ENCODE results near the gene ATXN7L2. TPM values are rescaled to one million over a fixed set of nuclear protein-coding genes. Genes with fewer than 3 reads are reported as not detected.

ATXN7L2 gene
- total and polyA plus RNA-seq, 2 experiments from 2014 or later: 6.6 to 9.3 TPM

GRCh38 chr1:109478806-109479205, 4.9 kb upstream of the ATXN7L2 start:
- no peak overlapping the region for H3K4me2 ChIP-seq
- no peak overlapping the region for H3K4me3 ChIP-seq
- no peaks in the 10 kb centered on the region for H3K79me2 ChIP-seq
- H3K27ac ChIP-seq: no peak overlapping the region
- no peaks in the 10 kb centered on the region for H3K36me3 ChIP-seq (replicated peaks; ENCODE audit: insufficient read depth, low read depth)
- TF ChIP-seq EZH2phosphoT487 (IDR thresholded peaks at IDR 0.05; ENCODE audit: low read depth, severe bottlenecking, unreplicated experiment) (no peak), EZH2 (IDR thresholded peaks at IDR 0.05; ENCODE audit: borderline replicate concordance) (no peak)
- TF ChIP-seq, protein P1, sequence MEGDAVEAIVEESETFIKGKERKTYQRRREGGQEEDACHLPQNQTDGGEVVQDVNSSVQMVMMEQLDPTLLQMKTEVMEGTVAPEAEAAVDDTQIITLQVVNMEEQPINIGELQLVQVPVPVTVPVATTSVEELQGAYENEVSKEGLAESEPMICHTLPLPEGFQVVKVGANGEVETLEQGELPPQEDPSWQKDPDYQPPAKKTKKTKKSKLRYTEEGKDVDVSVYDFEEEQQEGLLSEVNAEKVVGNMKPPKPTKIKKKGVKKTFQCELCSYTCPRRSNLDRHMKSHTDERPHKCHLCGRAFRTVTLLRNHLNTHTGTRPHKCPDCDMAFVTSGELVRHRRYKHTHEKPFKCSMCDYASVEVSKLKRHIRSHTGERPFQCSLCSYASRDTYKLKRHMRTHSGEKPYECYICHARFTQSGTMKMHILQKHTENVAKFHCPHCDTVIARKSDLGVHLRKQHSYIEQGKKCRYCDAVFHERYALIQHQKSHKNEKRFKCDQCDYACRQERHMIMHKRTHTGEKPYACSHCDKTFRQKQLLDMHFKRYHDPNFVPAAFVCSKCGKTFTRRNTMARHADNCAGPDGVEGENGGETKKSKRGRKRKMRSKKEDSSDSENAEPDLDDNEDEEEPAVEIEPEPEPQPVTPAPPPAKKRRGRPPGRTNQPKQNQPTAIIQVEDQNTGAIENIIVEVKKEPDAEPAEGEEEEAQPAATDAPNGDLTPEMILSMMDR (IDR thresholded peaks at IDR 0.05; ENCODE audit: poor library complexity): no peak
- no peaks in the 10 kb centered on the region for H3K9me2 ChIP-seq (replicated peaks; ENCODE audit: insufficient read depth)
- H3K4me1 ChIP-seq (ENCODE audit: insufficient read depth): peaks cover 6% of the 10 kb centered on the region
- H2AFZ ChIP-seq: no peak overlapping the region
- peaks cover 20% of the 10 kb centered on the region for H3K27me3 ChIP-seq
- 9% methylated on average over 7 of the region's 7 CpGs for WGBS (ENCODE audit: low lambda C conversion rate, missing lambda C conversion rate)
- H3K9me3 ChIP-seq (ENCODE audit: low read depth): no peaks in the 10 kb centered on the region
- peak; percentile 72 for DNase-seq (ENCODE audit: low spot score)
- no peaks in the 10 kb centered on the region for H4K20me1 ChIP-seq (ENCODE audit: insufficient read depth, poor library complexity, severe bottlenecking)

- H3K9me2 ChIP-seq (replicated peaks; ENCODE audit: insufficient read depth): no peaks in the 10 kb centered on the region
- no peaks in the 10 kb centered on the region for H3K9me3 ChIP-seq (ENCODE audit: low read depth)
- peaks cover 6% of the 10 kb centered on the region for H3K4me1 ChIP-seq (ENCODE audit: insufficient read depth)
- peaks cover 2% of the 10 kb centered on the region for H3K79me2 ChIP-seq
- H2AFZ ChIP-seq: no peak overlapping the region
- no peak overlapping the region for H3K4me3 ChIP-seq
- H3K27ac ChIP-seq: no peak overlapping the region
- 80% methylated on average over 5 of the region's 5 CpGs for WGBS (ENCODE audit: low lambda C conversion rate, missing lambda C conversion rate)
- no peaks in the 10 kb centered on the region for H3K36me3 ChIP-seq (replicated peaks; ENCODE audit: insufficient read depth, low read depth)
- H3K27me3 ChIP-seq: peaks cover 20% of the 10 kb centered on the region
- no peak overlapping the region for H3K4me2 ChIP-seq
- no peak for DNase-seq (ENCODE audit: low spot score)
- no peaks in the 10 kb centered on the region for H4K20me1 ChIP-seq (ENCODE audit: insufficient read depth, poor library complexity, severe bottlenecking)
- no peak for TF ChIP-seq EZH2 (IDR thresholded peaks at IDR 0.05; ENCODE audit: borderline replicate concordance)
- TF ChIP-seq EZH2phosphoT487 (IDR thresholded peaks at IDR 0.05; ENCODE audit: low read depth, severe bottlenecking, unreplicated experiment): no peak
- TF ChIP-seq, protein P1 (IDR thresholded peaks at IDR 0.05; ENCODE audit: poor library complexity): no peak
Observed at GRCh38 chr1:109479311-109479710, 4.4 kb upstream of the ATXN7L2 start.

GRCh38 chr1:109479901-109480300, 3.8 kb upstream of the ATXN7L2 start:
- Histone ChIP-seq H3K9me3 (ENCODE audit: low read depth) (no peaks in the 10 kb centered on the region), H3K36me3 (replicated peaks; ENCODE audit: insufficient read depth, low read depth) (no peaks in the 10 kb centered on the region), H3K9me2 (replicated peaks; ENCODE audit: insufficient read depth) (no peaks in the 10 kb centered on the region), H3K27me3 (peaks cover 16% of the 10 kb centered on the region), H3K4me3 (no peak overlapping the region), H2AFZ (no peak overlapping the region), H3K4me2 (no peak overlapping the region), H3K27ac (no peak overlapping the region), H3K79me2 (peaks cover 8% of the 10 kb centered on the region), H4K20me1 (ENCODE audit: insufficient read depth, poor library complexity, severe bottlenecking) (no peaks in the 10 kb centered on the region), H3K4me1 (ENCODE audit: insufficient read depth) (peaks cover 11% of the 10 kb centered on the region)
- no peak for TF ChIP-seq EZH2 (IDR thresholded peaks at IDR 0.05; ENCODE audit: borderline replicate concordance)
- TF ChIP-seq EZH2phosphoT487 (IDR thresholded peaks at IDR 0.05; ENCODE audit: low read depth, severe bottlenecking, unreplicated experiment): no peak
- TF ChIP-seq, protein P1 (IDR thresholded peaks at IDR 0.05; ENCODE audit: poor library complexity): no peak
- no peak for DNase-seq (ENCODE audit: low spot score)
- WGBS (ENCODE audit: low lambda C conversion rate, missing lambda C conversion rate): 91% methylated on average over 3 of the region's 3 CpGs

- no peak for DNase-seq (ENCODE audit: low spot score)
- Histone ChIP-seq H3K4me3 (no peak overlapping the region), H3K27ac (no peak overlapping the region), H4K20me1 (ENCODE audit: insufficient read depth, poor library complexity, severe bottlenecking) (no peaks in the 10 kb centered on the region), H3K79me2 (peaks cover 10% of the 10 kb centered on the region), H3K4me1 (ENCODE audit: insufficient read depth) (peaks cover 15% of the 10 kb centered on the region), H3K36me3 (replicated peaks; ENCODE audit: insufficient read depth, low read depth) (no peaks in the 10 kb centered on the region), H3K9me3 (ENCODE audit: low read depth) (no peaks in the 10 kb centered on the region), H3K27me3 (peaks cover 16% of the 10 kb centered on the region), H3K4me2 (no peak overlapping the region), H2AFZ (no peak overlapping the region), H3K9me2 (replicated peaks; ENCODE audit: insufficient read depth) (no peaks in the 10 kb centered on the region)
- TF ChIP-seq EZH2phosphoT487 (IDR thresholded peaks at IDR 0.05; ENCODE audit: low read depth, severe bottlenecking, unreplicated experiment) (no peak), EZH2 (IDR thresholded peaks at IDR 0.05; ENCODE audit: borderline replicate concordance) (no peak)
- TF ChIP-seq, protein P1 (IDR thresholded peaks at IDR 0.05; ENCODE audit: poor library complexity): no peak
- WGBS (ENCODE audit: low lambda C conversion rate, missing lambda C conversion rate): 84% methylated on average over 2 of the region's 2 CpGs
Observed at GRCh38 chr1:109481646-109482045, 2.1 kb upstream of the ATXN7L2 start.

Data from hepatocyte (in vitro differentiated cells).